ENCODE data around the gene RSBN1.
"Not testable (repeated sequence)": the region's sequence is repeated elsewhere in the genome, so short reads cannot be mapped to it uniquely, and the experiment has no call there.

The RSBN1 gene

GRCh38 chr1:113779542-113779941 lies 32.7 kb downstream of the RSBN1 start:
- no peak for DNase-seq

- no peak for DNase-seq
Measured at GRCh38 chr1:113777561-113777960, 34.7 kb downstream of the RSBN1 start.

- DNase-seq = no peak
Measured at GRCh38 chr1:113770031-113770430, 42.2 kb downstream of the RSBN1 start.

GRCh38 chr1:113769601-113769970 lies 42.7 kb downstream of the RSBN1 start:
- no peak for DNase-seq

GRCh38 chr1:113768916-113769600 lies 43.2 kb downstream of the RSBN1 start:
- no peak for DNase-seq

GRCh38 chr1:113765306-113766230 lies 46.7 kb downstream of the RSBN1 start:
- no peak for DNase-seq

GRCh38 chr1:113763661-113764060 lies 48.6 kb downstream of the RSBN1 start:
- no peak for DNase-seq

- no peak for DNase-seq
Measured at GRCh38 chr1:113761937-113762336, 50.3 kb downstream of the RSBN1 start.

GRCh38 chr1:113760102-113761080 lies 51.9 kb downstream of the RSBN1 start:
- DNase-seq = no peak

- peak; percentile 76 for DNase-seq
Measured at GRCh38 chr1:113759333-113760101, 52.8 kb downstream of the RSBN1 start, which contains the start of gene PHTF1. TSS of gene PHTF1 (minus strand) at chr1:113759486. CDS start at chr1:113758703, 783 bp downstream.

GRCh38 chr1:113758631-113759332 lies 53.5 kb downstream of the RSBN1 start:
- peak; percentile 74 for DNase-seq

GRCh38 chr1:113756461-113756860 lies 55.8 kb downstream of the RSBN1 start:
- no peak for DNase-seq

- not testable (repeated sequence) for DNase-seq
Measured at GRCh38 chr1:113753333-113753732, 58.9 kb downstream of the RSBN1 start.

- DNase-seq = no peak
Measured at GRCh38 chr1:113751516-113751915, 60.8 kb downstream of the RSBN1 start.

- DNase-seq = no peak
Measured at GRCh38 chr1:113751114-113751513, 61.2 kb downstream of the RSBN1 start.

GRCh38 chr1:113749402-113749801 lies 62.9 kb downstream of the RSBN1 start:
- no peak for DNase-seq

- no peak for DNase-seq
Measured at GRCh38 chr1:113747376-113747775, 64.9 kb downstream of the RSBN1 start.

GRCh38 chr1:113745425-113745824 lies 66.9 kb downstream of the RSBN1 start:
- DNase-seq = no peak

GRCh38 chr1:113744114-113744513 lies 68.2 kb downstream of the RSBN1 start:
- DNase-seq = no peak

GRCh38 chr1:113742515-113742914 lies 69.8 kb downstream of the RSBN1 start:
- no peak for DNase-seq

- no peak for DNase-seq
Measured at GRCh38 chr1:113734357-113735055, 77.8 kb downstream of the RSBN1 start.

Data from stimulated activated CD4-positive, alpha-beta T cell treated with anti-CD3 and anti-CD28 coated beads, Interleukin-15, amount 100 ng/mL, for 24 hours (primary cell).